Keratinocyte (primary cell): ENCODE results near the gene PRKN.

Experiments
- CTCF ChIP-seq, 3 experiments: IDR thresholded peaks in 1 of 3; conservative IDR thresholded peaks in 1 of 3; optimal IDR thresholded peaks in 1 of 3; 2 replicates in 2 of 3; 3 replicates in 1 of 3; pipeline versions ENCODE3 to v1.5.1; 2011; ENCODE audit warnings: low read length in 3 of 3, mild to moderate bottlenecking in 3 of 3, moderate library complexity in 2 of 3, control low read depth in 1 of 3, inconsistent platforms in 1 of 3; ENCODE audit not compliant: insufficient read depth in 2 of 3; ENCODE audit errors: extremely low read depth in 1 of 3
- EZH2 ChIP-seq: IDR thresholded peaks from one replicate; pipeline ENCODE4 v1.6.1; 2012; ENCODE audit warnings: inconsistent platforms, mild to moderate bottlenecking, low read length, moderate library complexity

- TF ChIP-seq CTCF (optimal IDR thresholded peaks at IDR 0.05 in 1 of 3, IDR thresholded peaks at IDR 0.05 in 1 of 3, conservative IDR thresholded peaks at IDR 0.05 in 1 of 3; ENCODE audit: extremely low read depth in 1 of 3, insufficient read depth in 2 of 3, low read length in 3 of 3) = no peak
- no peak for TF ChIP-seq EZH2
These were observed 463.0 kb downstream of the PRKN start for GRCh38 chr6:162264581-162264980.
